ENCODE results near the gene TAF10.

The TAF10 gene

GRCh38 chr11:6640985-6641701 lies 29.1 kb upstream of the TAF10 start:
- no peak for DNase-seq (ENCODE audit: low read depth in 2 of 2)

- no peak for DNase-seq (ENCODE audit: low read depth in 2 of 2)
Measured at GRCh38 chr11:6640036-6640984, 28.3 kb upstream of the TAF10 start.

- DNase-seq (ENCODE audit: low read depth in 2 of 2): no peak
Measured at GRCh38 chr11:6638429-6638828, 26.4 kb upstream of the TAF10 start.

GRCh38 chr11:6637871-6638270 lies 25.9 kb upstream of the TAF10 start:
- DNase-seq (ENCODE audit: low read depth in 2 of 2): no peak

- DNase-seq (ENCODE audit: low read depth in 2 of 2): no peak
Measured at GRCh38 chr11:6636480-6636879, 24.5 kb upstream of the TAF10 start.

GRCh38 chr11:6635082-6635932 lies 23.3 kb upstream of the TAF10 start:
- DNase-seq (ENCODE audit: low read depth in 2 of 2): no peak

- no peak for DNase-seq (ENCODE audit: low read depth in 2 of 2)
Measured at GRCh38 chr11:6634534-6634933, 22.5 kb upstream of the TAF10 start.

- no peak for DNase-seq (ENCODE audit: low read depth in 2 of 2)
Measured at GRCh38 chr11:6633422-6634408, 21.7 kb upstream of the TAF10 start.

- DNase-seq (ENCODE audit: low read depth in 2 of 2): no peak
Measured at GRCh38 chr11:6632116-6633073, 20.4 kb upstream of the TAF10 start.

- no peak for DNase-seq (ENCODE audit: low read depth in 2 of 2)
Measured at GRCh38 chr11:6631361-6631890, 19.4 kb upstream of the TAF10 start.

GRCh38 chr11:6630632-6631291 lies 18.7 kb upstream of the TAF10 start:
- no peak for DNase-seq (ENCODE audit: low read depth in 2 of 2)

GRCh38 chr11:6629892-6630631 lies 18.0 kb upstream of the TAF10 start:
- no peak for DNase-seq (ENCODE audit: low read depth in 2 of 2)

- DNase-seq (ENCODE audit: low read depth in 2 of 2): no peak
Measured at GRCh38 chr11:6629573-6629891, 17.5 kb upstream of the TAF10 start.

GRCh38 chr11:6628526-6628925 lies 16.5 kb upstream of the TAF10 start:
- no peak for DNase-seq (ENCODE audit: low read depth in 2 of 2)

GRCh38 chr11:6627762-6628241 lies 15.8 kb upstream of the TAF10 start:
- DNase-seq (ENCODE audit: low read depth in 2 of 2): peak in 1 of 2 donors; percentile 24

- DNase-seq (ENCODE audit: low read depth in 2 of 2): no peak
Measured at GRCh38 chr11:6626971-6627761, 15.2 kb upstream of the TAF10 start.

- DNase-seq (ENCODE audit: low read depth in 2 of 2): no peak
Measured at GRCh38 chr11:6625832-6626420, 13.9 kb upstream of the TAF10 start.

Data from stimulated activated CD8-positive, alpha-beta memory T cell treated with anti-CD3 and anti-CD28 coated beads, Interleukin-7, amount 100 ng/mL, for 4 hours (primary cell).